A549 (cell line): ENCODE measurements around the gene KMT2D. TPM values are rescaled to one million over a fixed set of nuclear protein-coding genes. Genes with fewer than 3 reads are reported as not detected.

Experiments
- ATOH8 ChIP-seq: fragments of 250-450 bp; sonication (Bioruptor Pico); IDR thresholded peaks from 2 replicates; pipeline ENCODE4 v1.5.0; 2020; ENCODE audit warnings: low read depth, mild to moderate bottlenecking, moderate library complexity
- BCL3 ChIP-seq: fragments of >200 bp; sonication (Bioruptor Twin); formaldehyde crosslinking; IDR thresholded peaks from 3 replicates; pipeline ENCODE4 v1.6.1; 2016
- BHLHE40 ChIP-seq: IDR thresholded peaks from 2 replicates; pipeline ENCODE4 v1.6.1; 2012; ENCODE audit warnings: low read depth, low read length, inconsistent platforms
- CBX2 ChIP-seq: fragments of 200-600 bp; sonication (generic); IDR thresholded peaks from 2 replicates; pipeline ENCODE4 v1.6.1; 2016; ENCODE audit warnings: low read depth, mild to moderate bottlenecking, borderline replicate concordance
- CBX8 ChIP-seq: fragments of 200-600 bp; sonication (generic); IDR thresholded peaks from 2 replicates; pipeline ENCODE4 v1.6.1; 2016
- CEBPB ChIP-seq, 2 experiments: fragments of >200 bp in 1 of 2; sonication (Bioruptor Twin) in 1 of 2; formaldehyde crosslinking in 1 of 2; IDR thresholded peaks; 2 replicates each; pipeline ENCODE4 v1.6.1; 2012 to 2016
- E2F6 ChIP-seq: IDR thresholded peaks from 2 replicates; pipeline ENCODE4 v1.6.1; 2012; ENCODE audit warnings: low read depth, borderline replicate concordance
- EHF ChIP-seq: fragments of 250-450 bp; sonication (Bioruptor Pico); IDR thresholded peaks from 2 replicates; pipeline ENCODE4 v1.5.0; 2020; ENCODE audit warnings: mild to moderate bottlenecking
- EHMT2 ChIP-seq: fragments of 200-600 bp; sonication (generic); IDR thresholded peaks from 2 replicates; pipeline ENCODE4 v1.6.1; 2016; ENCODE audit warnings: antibody characterized with exemption, low read depth, mild to moderate bottlenecking, moderate library complexity
- ELK1 ChIP-seq: fragments of 150-350 bp; IDR thresholded peaks from 2 replicates; pipeline ENCODE4 v1.6.1; 2014; ENCODE audit warnings: low read depth, mild to moderate bottlenecking, low read length
- ESRRA ChIP-seq: fragments of 150-350 bp; IDR thresholded peaks from 2 replicates; pipeline ENCODE4 v1.6.1; 2014; ENCODE audit warnings: mild to moderate bottlenecking, low read length, borderline replicate concordance
- FOSB ChIP-seq: fragments of 250-450 bp; sonication (Bioruptor Pico); IDR thresholded peaks from 2 replicates; pipeline ENCODE4 v1.5.0; 2020; ENCODE audit warnings: mild to moderate bottlenecking, moderate library complexity
- FOXS1 ChIP-seq: fragments of 250-450 bp; sonication (Bioruptor Pico); IDR thresholded peaks from 2 replicates; pipeline ENCODE4 v1.5.0; 2020; ENCODE audit warnings: mild to moderate bottlenecking, moderate library complexity
- GATA3 ChIP-seq: IDR thresholded peaks from 2 replicates; pipeline ENCODE4 v1.6.1; 2012; ENCODE audit warnings: borderline replicate concordance
- HEYL ChIP-seq: fragments of 250-450 bp; sonication (Bioruptor Pico); IDR thresholded peaks from 2 replicates; pipeline ENCODE4 v1.8.0; 2021; ENCODE audit warnings: mild to moderate bottlenecking, moderate library complexity
- HOXA7 ChIP-seq: fragments of 250-450 bp; sonication (Bioruptor Pico); IDR thresholded peaks from 2 replicates; pipeline ENCODE4 v1.5.0; 2020; ENCODE audit warnings: mild to moderate bottlenecking, moderate library complexity
- HOXB13 ChIP-seq: fragments of 250-450 bp; sonication (Bioruptor Pico); IDR thresholded peaks from 2 replicates; pipeline ENCODE4 v1.5.0; 2020; ENCODE audit warnings: low read depth, mild to moderate bottlenecking, moderate library complexity
- HOXB5 ChIP-seq: fragments of 250-450 bp; sonication (Bioruptor Pico); IDR thresholded peaks from 2 replicates; pipeline ENCODE4 v1.5.0; 2020; ENCODE audit warnings: mild to moderate bottlenecking, moderate library complexity
- JUN ChIP-seq, 2 experiments: fragments of >200 bp; sonication (Bioruptor Twin); formaldehyde crosslinking; IDR thresholded peaks; 2 replicates in 1 of 2; 3 replicates in 1 of 2; pipeline ENCODE4 v1.6.1; 2016 to 2017
- JUNB ChIP-seq: fragments of >200 bp; sonication (Bioruptor Twin); formaldehyde crosslinking; IDR thresholded peaks from 2 replicates; pipeline ENCODE4 v1.6.1; 2016
- KDM1A ChIP-seq: fragments of 200-600 bp; sonication (generic); IDR thresholded peaks from 2 replicates; pipeline ENCODE4 v1.6.1; 2016; ENCODE audit warnings: low read depth, mild to moderate bottlenecking
- MAFK ChIP-seq: fragments of 450-650 bp; IDR thresholded peaks from 2 replicates; pipeline ENCODE4 v1.6.1; 2014; ENCODE audit not compliant: partially characterized antibody
- MAX ChIP-seq: IDR thresholded peaks from 2 replicates; pipeline ENCODE4 v1.6.1; 2012
- MAZ ChIP-seq: fragments of 150-350 bp; IDR thresholded peaks from 2 replicates; pipeline ENCODE4 v1.6.1; 2014; ENCODE audit warnings: antibody characterized with exemption, low read depth, low read length, borderline replicate concordance
- NFE2L2 ChIP-seq: fragments of 150-350 bp; conservative IDR thresholded peaks from 2 replicates; pipeline ENCODE4 v1.6.1; 2014; ENCODE audit warnings: low read length
- NR3C1 ChIP-seq: fragments of >200 bp; sonication (Bioruptor Twin); formaldehyde crosslinking; IDR thresholded peaks from 3 replicates; pipeline ENCODE4 v1.6.1; 2017
- PHF8 ChIP-seq: fragments of 200-600 bp; sonication (generic); IDR thresholded peaks from 2 replicates; pipeline ENCODE4 v1.6.1; 2016; ENCODE audit warnings: low read depth, mild to moderate bottlenecking, antibody characterized with exemption, moderate library complexity, borderline replicate concordance
- POLR2AphosphoS2 ChIP-seq: conservative IDR thresholded peaks from 2 replicates; pipeline ENCODE4 v1.6.1; 2012; ENCODE audit warnings: low read length, improper control_type of control experiment, inconsistent platforms
- RARB ChIP-seq: fragments of 250-450 bp; sonication (Bioruptor Pico); IDR thresholded peaks from 2 replicates; pipeline ENCODE4 v1.8.0; 2021; ENCODE audit warnings: mild to moderate bottlenecking, moderate library complexity
- RCOR1 ChIP-seq: fragments of 150-350 bp; IDR thresholded peaks from 2 replicates; pipeline ENCODE4 v1.6.1; 2014; ENCODE audit warnings: antibody characterized with exemption, low read length, low read depth
- RFX5 ChIP-seq: fragments of 450-650 bp; IDR thresholded peaks from 2 replicates; pipeline ENCODE4 v1.7.1; 2014; ENCODE audit warnings: antibody characterized with exemption, mild to moderate bottlenecking, moderate library complexity
- RNF2 ChIP-seq: fragments of 200-600 bp; sonication (generic); IDR thresholded peaks from 2 replicates; pipeline ENCODE4 v1.6.1; 2016; ENCODE audit warnings: low read depth, mild to moderate bottlenecking, antibody characterized with exemption, moderate library complexity, borderline replicate concordance
- SREBF2 ChIP-seq: fragments of 450-650 bp; IDR thresholded peaks from 2 replicates; pipeline ENCODE4 v1.6.1; 2014; ENCODE audit warnings: mild to moderate bottlenecking, moderate library complexity
- TP53 ChIP-seq: fragments of 250-450 bp; sonication (Bioruptor Pico); IDR thresholded peaks from 2 replicates; pipeline ENCODE4 v1.5.0; 2021; ENCODE audit warnings: mild to moderate bottlenecking, moderate library complexity
- ZC3H11A ChIP-seq: fragments of 450-650 bp; IDR thresholded peaks from 2 replicates; pipeline ENCODE4 v1.6.1; 2014; ENCODE audit warnings: antibody characterized with exemption, mild to moderate bottlenecking
- ZNF302 ChIP-seq: fragments of 250-450 bp; sonication (Bioruptor Pico); IDR thresholded peaks from 2 replicates; pipeline ENCODE4 v1.9.0; 2021; ENCODE audit warnings: inconsistent platforms, mild to moderate bottlenecking, moderate library complexity
- polyA plus RNA-seq, 4 experiments: library from polyadenylated mRNA; depleted of rRNA in 3 of 4; stranded (reverse); fragments of >200 nt; fragmentation: RNase III in 1 of 4; extraction: RNeasy Plus Mini Kit Qiagen cat#74134 plus additional on column Dnase treatment in 1 of 4; gene quantifications; 2 replicates in 3 of 4; 3 replicates in 1 of 4; pipeline ENCODE4 v1.2.3, GENCODE V29; 2011 to 2017
- TF ChIP-seq, protein P1 (sequence below): fragments of 450-650 bp; IDR thresholded peaks from 2 replicates; pipeline ENCODE4 v1.6.1; 2014; ENCODE audit warnings: antibody characterized with exemption

The KMT2D gene
- polyA plus RNA-seq, 2 of the 4 experiments (the other 2 are of a cell fraction) = 17.6 to 20.0 TPM

GRCh38 chr12:49018261-49019119 is 42.1 kb downstream of the KMT2D start, which contains the start of gene PRKAG1 (continued):
- TF ChIP-seq ATOH8 (CRISPR knock-in tag) (no peak), HOXA7 (0 out of 2 replicates have a peak, but pooled peaks have one; percentile 51), HOXB5 (CRISPR knock-in tag) (peak; percentile 62; the same call in 1 of the 2 replicates), SREBF2 (no peak), FOXS1 (CRISPR knock-in tag) (no peak), MAZ (peak; percentile 87), EHF (CRISPR knock-in tag) (no peak; the same call in 1 of the 2 replicates), POLR2AphosphoS2 (peak; percentile 85), EHMT2 (no peak), GATA3 (0 out of 2 replicates have a peak, but pooled peaks have one; percentile 45), CBX2 (no peak), JUNB (no peak), MAX (peak; percentile 88), NFE2L2 (0 out of 2 replicates have a peak, but pooled peaks have one; percentile 14), PHF8 (peak; percentile 85; the same call in 1 of the 2 replicates), JUN (IDR thresholded peaks at IDR 0.05) (peak; percentile 91 to 98), CBX8 (no peak), HEYL (CRISPR knock-in tag) (no peak), RARB (CRISPR knock-in tag) (0 out of 2 replicates have a peak, but pooled peaks have one; percentile 9), MAFK (no peak), RNF2 (no peak), CEBPB (IDR thresholded peaks at IDR 0.05) (peak in 1 of 2 experiments; percentile 24; a peak in 1 of 4 replicates), HOXB13 (no peak), ZC3H11A (no peak), RFX5 (peak; percentile 61; the same call in 1 of the 2 replicates), FOSB (CRISPR knock-in tag) (no peak; the same call in 1 of the 2 replicates), NR3C1 (no peak), KDM1A (no peak), ZNF302 (CRISPR knock-in tag) (no peak), ESRRA (no peak), BCL3 (peak; percentile 90; the same call in 2 of the 3 replicates), E2F6 (peak; percentile 81), TP53 (CRISPR knock-in tag) (no peak), BHLHE40 (no peak), ELK1 (no peak), RCOR1 (no peak)
- TF ChIP-seq, protein P1, sequence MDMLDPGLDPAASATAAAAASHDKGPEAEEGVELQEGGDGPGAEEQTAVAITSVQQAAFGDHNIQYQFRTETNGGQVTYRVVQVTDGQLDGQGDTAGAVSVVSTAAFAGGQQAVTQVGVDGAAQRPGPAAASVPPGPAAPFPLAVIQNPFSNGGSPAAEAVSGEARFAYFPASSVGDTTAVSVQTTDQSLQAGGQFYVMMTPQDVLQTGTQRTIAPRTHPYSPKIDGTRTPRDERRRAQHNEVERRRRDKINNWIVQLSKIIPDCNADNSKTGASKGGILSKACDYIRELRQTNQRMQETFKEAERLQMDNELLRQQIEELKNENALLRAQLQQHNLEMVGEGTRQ = 0 out of 2 replicates have a peak, but pooled peaks have one; percentile 2
